Measurements from ENCODE around the gene MAPKAP1. TPM values are rescaled to one million over a fixed set of nuclear protein-coding genes. Genes with fewer than 3 reads are reported as not detected.

Gene MAPKAP1
- total and polyA plus RNA-seq, 9 of the 15 experiments (the other 6 are each of a cell fraction or from before 2014, with no cell fraction given): 2.6 to 82.1 (median 61.1) TPM

DNA sequence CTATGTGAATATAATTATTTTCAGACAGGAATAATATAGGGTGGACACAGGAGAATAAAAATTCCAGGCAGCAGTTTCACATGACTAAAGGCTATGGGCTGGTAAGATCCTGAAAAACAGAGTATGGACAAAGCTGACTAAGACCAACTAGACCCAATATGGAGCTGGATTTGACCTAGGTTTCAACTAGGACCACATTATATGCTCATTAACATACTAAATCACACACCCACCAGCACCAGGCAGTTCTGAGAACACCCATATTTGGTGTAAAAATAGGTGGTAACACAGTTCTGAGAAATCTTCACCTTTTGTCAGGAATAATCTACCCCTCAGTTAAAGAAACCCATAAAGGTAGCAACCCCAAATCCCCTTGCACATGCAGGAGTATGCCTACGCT lies 64.7 kb downstream of the MAPKAP1 start (continued):
- TF ChIP-seq, protein P1, sequence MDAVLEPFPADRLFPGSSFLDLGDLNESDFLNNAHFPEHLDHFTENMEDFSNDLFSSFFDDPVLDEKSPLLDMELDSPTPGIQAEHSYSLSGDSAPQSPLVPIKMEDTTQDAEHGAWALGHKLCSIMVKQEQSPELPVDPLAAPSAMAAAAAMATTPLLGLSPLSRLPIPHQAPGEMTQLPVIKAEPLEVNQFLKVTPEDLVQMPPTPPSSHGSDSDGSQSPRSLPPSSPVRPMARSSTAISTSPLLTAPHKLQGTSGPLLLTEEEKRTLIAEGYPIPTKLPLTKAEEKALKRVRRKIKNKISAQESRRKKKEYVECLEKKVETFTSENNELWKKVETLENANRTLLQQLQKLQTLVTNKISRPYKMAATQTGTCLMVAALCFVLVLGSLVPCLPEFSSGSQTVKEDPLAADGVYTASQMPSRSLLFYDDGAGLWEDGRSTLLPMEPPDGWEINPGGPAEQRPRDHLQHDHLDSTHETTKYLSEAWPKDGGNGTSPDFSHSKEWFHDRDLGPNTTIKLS (IDR thresholded peaks at IDR 0.05; ENCODE audit: borderline replicate concordance, low read depth): no peak
- no peak for TF ChIP-seq KHSRP (IDR thresholded peaks at IDR 0.05)
- TF ChIP-seq RBM34 (IDR thresholded peaks at IDR 0.05; ENCODE audit: borderline replicate concordance, insufficient read depth, low read length): no peak
- no peak for TF ChIP-seq ILK (tag; IDR thresholded peaks at IDR 0.05; ENCODE audit: borderline replicate concordance, low read depth)
- TF ChIP-seq ZBED1 (IDR thresholded peaks at IDR 0.05): no peak
- no peak for TF ChIP-seq DPF2 (IDR thresholded peaks at IDR 0.05)
- TF ChIP-seq HMG20B (CRISPR knock-in tag; IDR thresholded peaks at IDR 0.05): no peak
- TF ChIP-seq, protein P2, sequence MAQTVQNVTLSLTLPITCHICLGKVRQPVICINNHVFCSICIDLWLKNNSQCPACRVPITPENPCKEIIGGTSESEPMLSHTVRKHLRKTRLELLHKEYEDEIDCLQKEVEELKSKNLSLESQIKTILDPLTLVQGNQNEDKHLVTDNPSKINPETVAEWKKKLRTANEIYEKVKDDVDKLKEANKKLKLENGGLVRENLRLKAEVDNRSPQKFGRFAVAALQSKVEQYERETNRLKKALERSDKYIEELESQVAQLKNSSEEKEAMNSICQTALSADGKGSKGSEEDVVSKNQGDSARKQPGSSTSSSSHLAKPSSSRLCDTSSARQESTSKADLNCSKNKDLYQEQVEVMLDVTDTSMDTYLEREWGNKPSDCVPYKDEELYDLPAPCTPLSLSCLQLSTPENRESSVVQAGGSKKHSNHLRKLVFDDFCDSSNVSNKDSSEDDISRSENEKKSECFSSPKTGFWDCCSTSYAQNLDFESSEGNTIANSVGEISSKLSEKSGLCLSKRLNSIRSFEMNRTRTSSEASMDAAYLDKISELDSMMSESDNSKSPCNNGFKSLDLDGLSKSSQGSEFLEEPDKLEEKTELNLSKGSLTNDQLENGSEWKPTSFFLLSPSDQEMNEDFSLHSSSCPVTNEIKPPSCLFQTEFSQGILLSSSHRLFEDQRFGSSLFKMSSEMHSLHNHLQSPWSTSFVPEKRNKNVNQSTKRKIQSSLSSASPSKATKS (CRISPR knock-in tag; IDR thresholded peaks at IDR 0.05): no peak

DNA sequence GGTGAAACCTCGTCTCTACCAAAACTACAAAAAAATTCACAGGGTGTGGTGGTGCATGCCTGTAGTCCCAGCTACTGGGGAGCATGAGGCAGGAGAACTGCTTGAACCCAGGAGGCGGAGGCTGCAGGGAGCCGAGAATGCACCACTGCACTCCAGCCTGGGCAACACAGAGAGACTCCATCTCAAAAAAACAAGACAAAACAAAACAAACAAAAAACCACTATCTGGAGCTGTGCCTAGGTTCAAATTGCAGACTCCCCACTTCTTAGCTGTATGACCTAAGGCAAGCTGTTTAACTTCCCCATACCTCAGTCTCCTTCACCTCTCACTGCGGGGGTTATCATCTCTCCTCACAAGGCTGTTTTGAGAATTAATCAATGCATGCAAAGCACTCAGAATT lies 68.0 kb downstream of the MAPKAP1 start:
- no TSS peak for BruUV-seq (replicated peaks)
- DNase-seq (ENCODE audit: extremely low read depth in 1 of 4, low spot score in 3 of 4) (no peak), FAIRE-seq (no peak), ATAC-seq (no peak)
- H3K4me2 ChIP-seq (ENCODE audit: insufficient read depth, low read length): no peak overlapping the region
- H3K9ac ChIP-seq (ENCODE audit: insufficient read depth in 1 of 2, low read depth in 2 of 2, low read length in 2 of 2): no peak overlapping the region
- no peaks in the 10 kb centered on the region; the same call in 2 of the 3 replicates for H3K79me2 ChIP-seq (ENCODE audit: control insufficient read depth, insufficient read depth, low read length)
- WGBS (ENCODE audit: insufficient coverage, low coverage, missing lambda C conversion rate): 65% methylated on average over 4 of the region's 4 CpGs
- H3K27me3 ChIP-seq (ENCODE audit: control insufficient read depth in 2 of 2, insufficient read depth in 2 of 2, low read length in 2 of 2): no peaks in the 10 kb centered on the region
- no peaks in the 10 kb centered on the region for H3K4me1 ChIP-seq (replicated peaks in 1 of 2; ENCODE audit: control insufficient read depth in 2 of 2, insufficient read depth in 2 of 2, low read length in 2 of 2)
- H3K27ac ChIP-seq (ENCODE audit: extremely low read depth, low read depth, low read length): no peak overlapping the region
- H3K4me3 ChIP-seq: no peak overlapping the region
- H4K20me1 ChIP-seq (replicated peaks; ENCODE audit: control insufficient read depth, insufficient read depth, low read length): peaks cover 5% of the 10 kb centered on the region; the same call in 1 of the 2 replicates
- no peaks in the 10 kb centered on the region for H3K9me3 ChIP-seq (replicated peaks; ENCODE audit: control insufficient read depth, insufficient read depth, low read depth, low read length)
- H3K9me1 ChIP-seq (ENCODE audit: control insufficient read depth, insufficient read depth, low read length): peaks cover 3% of the 10 kb centered on the region
- CTCF ChIA-PET (ENCODE audit: low intra/inter-chr PET ratio): no interaction called here
- no peaks in the 10 kb centered on the region for H3K36me3 ChIP-seq (ENCODE audit: control insufficient read depth, insufficient read depth, low read length)
- no peak overlapping the region for H2AFZ ChIP-seq (ENCODE audit: low read depth, low read length)
- intact Hi-C loops (cut with micrococcal nuclease) (no loop called here), in situ Hi-C loops (cut with MboI) (loop anchor here (10.0 kb wide), 1 partner anchor 204 kb away; no protein-coding TSS in a partner anchor)
- POLR2A ChIA-PET: interaction anchor here (0.6 kb wide), 1 partner anchor 192 kb away, joined by 3 read pairs; no protein-coding TSS in a partner anchor
- TF ChIP-seq SIX5 (IDR thresholded peaks at IDR 0.05; ENCODE audit: borderline replicate concordance in 1 of 2, insufficient read depth in 1 of 2, low read depth in 1 of 2, low read length in 2 of 2): no peak
- TF ChIP-seq, protein P3, sequence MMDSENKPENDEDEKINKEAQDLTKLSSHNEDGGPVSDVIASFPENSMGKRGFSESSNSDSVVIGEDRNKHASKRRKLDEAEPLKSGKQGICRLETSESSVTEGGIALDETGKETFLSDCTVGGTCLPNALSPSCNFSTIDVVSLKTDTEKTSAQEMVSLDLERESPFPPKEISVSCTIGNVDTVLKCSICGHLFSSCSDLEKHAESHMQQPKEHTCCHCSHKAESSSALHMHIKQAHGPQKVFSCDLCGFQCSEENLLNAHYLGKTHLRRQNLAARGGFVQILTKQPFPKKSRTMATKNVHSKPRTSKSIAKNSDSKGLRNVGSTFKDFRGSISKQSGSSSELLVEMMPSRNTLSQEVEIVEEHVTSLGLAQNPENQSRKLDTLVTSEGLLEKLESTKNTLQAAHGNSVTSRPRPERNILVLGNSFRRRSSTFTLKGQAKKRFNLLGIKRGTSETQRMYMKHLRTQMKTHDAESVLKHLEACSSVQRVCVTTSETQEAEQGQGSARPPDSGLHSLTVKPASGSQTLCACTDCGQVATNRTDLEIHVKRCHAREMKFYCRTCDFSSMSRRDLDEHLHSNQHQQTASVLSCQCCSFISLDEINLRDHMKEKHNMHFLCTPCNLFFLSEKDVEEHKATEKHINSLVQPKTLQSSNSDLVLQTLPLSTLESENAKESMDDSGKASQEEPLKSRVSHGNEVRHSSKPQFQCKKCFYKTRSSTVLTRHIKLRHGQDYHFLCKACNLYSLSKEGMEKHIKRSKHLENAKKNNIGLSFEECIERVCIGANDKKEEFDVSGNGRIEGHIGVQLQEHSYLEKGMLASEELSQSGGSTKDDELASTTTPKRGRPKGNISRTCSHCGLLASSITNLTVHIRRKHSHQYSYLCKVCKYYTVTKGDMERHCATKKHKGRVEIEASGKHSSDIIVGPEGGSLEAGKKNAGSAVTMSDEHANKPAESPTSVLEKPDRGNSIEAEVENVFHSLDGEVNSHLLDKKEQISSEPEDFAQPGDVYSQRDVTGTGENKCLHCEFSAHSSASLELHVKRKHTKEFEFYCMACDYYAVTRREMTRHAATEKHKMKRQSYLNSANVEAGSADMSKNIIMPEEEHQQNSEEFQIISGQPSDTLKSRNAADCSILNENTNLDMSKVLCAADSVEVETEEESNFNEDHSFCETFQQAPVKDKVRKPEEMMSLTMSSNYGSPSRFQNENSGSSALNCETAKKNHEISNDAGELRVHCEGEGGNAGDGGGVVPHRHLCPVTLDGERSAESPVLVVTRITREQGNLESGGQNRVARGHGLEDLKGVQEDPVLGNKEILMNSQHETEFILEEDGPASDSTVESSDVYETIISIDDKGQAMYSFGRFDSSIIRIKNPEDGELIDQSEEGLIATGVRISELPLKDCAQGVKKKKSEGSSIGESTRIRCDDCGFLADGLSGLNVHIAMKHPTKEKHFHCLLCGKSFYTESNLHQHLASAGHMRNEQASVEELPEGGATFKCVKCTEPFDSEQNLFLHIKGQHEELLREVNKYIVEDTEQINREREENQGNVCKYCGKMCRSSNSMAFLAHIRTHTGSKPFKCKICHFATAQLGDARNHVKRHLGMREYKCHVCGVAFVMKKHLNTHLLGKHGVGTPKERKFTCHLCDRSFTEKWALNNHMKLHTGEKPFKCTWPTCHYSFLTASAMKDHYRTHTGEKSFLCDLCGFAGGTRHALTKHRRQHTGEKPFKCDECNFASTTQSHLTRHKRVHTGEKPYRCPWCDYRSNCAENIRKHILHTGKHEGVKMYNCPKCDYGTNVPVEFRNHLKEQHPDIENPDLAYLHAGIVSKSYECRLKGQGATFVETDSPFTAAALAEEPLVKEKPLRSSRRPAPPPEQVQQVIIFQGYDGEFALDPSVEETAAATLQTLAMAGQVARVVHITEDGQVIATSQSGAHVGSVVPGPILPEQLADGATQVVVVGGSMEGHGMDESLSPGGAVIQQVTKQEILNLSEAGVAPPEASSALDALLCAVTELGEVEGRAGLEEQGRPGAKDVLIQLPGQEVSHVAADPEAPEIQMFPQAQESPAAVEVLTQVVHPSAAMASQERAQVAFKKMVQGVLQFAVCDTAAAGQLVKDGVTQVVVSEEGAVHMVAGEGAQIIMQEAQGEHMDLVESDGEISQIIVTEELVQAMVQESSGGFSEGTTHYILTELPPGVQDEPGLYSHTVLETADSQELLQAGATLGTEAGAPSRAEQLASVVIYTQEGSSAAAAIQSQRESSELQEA (IDR thresholded peaks at IDR 0.05; ENCODE audit: low read depth): no peak

All from K562 (cell line).